SK-N-SH (cell line): Measurements from ENCODE around the gene CHRNE.

ENCODE experiments used
- GABPA ChIP-seq: IDR thresholded peaks from 2 replicates; pipeline ENCODE4 v1.4.0; 2012; ENCODE audit warnings: low read depth, mild to moderate bottlenecking
- NFIC ChIP-seq: IDR thresholded peaks from 2 replicates; pipeline ENCODE4 v1.4.0; 2012; ENCODE audit warnings: borderline replicate concordance
- RAD21 ChIP-seq: IDR thresholded peaks from 2 replicates; pipeline ENCODE4 v1.6.1; 2012; ENCODE audit warnings: mild to moderate bottlenecking, low read length
- RCOR1 ChIP-seq: fragments of 150-350 bp; IDR thresholded peaks from 2 replicates; pipeline ENCODE4 v1.6.1; 2017; ENCODE audit warnings: antibody characterized with exemption, low read length
- REST ChIP-seq: IDR thresholded peaks from 2 replicates; pipeline ENCODE4 v1.6.1; 2012; ENCODE audit warnings: mild to moderate bottlenecking, low read depth, low read length, moderate library complexity
- TAF1 ChIP-seq: IDR thresholded peaks from 2 replicates; pipeline ENCODE4 v1.6.1; 2012; ENCODE audit warnings: low read depth, mild to moderate bottlenecking, low read length, moderate library complexity, borderline replicate concordance
- YY1 ChIP-seq: IDR thresholded peaks from 2 replicates; pipeline ENCODE4 v1.4.0; 2012; ENCODE audit warnings: low read depth, mild to moderate bottlenecking
- TF ChIP-seq, protein P1 (sequence below): fragments of 200-600 bp; sonication (generic); IDR thresholded peaks from 2 replicates; pipeline ENCODE4 v1.6.1; 2017; ENCODE audit warnings: antibody characterized with exemption, mild to moderate bottlenecking, moderate library complexity
- TF ChIP-seq, protein P2 (sequence below): IDR thresholded peaks from 2 replicates; pipeline ENCODE4 v1.4.0; 2012; ENCODE audit warnings: low read depth, borderline replicate concordance
- TF ChIP-seq, protein P3 (sequence below): IDR thresholded peaks from 2 replicates; pipeline ENCODE4; 2012
- TF ChIP-seq, protein P4 (sequence below): IDR thresholded peaks from 2 replicates; pipeline ENCODE4 v1.4.0; 2012; ENCODE audit warnings: low read depth

DNA sequence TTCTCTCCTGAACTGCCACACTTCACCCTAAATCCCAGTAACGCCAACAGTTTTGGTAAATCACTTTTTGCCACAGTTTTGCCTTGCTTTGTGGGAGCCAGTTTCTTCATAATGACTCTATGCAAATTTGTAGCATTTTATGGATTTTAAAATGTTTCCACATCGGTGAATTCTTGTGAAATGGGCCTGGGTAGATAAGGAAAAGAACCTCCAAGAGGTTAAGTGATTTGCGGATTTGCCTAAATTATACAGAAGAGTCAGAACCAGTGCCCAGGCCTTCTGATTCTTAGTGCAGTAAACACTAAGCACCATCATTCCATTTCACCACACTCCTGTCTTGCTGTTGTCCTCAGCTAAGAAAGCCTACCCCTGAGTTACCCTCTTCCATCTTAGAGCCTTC is 51.8 kb downstream of the CHRNE start:
- TF ChIP-seq, protein P1, sequence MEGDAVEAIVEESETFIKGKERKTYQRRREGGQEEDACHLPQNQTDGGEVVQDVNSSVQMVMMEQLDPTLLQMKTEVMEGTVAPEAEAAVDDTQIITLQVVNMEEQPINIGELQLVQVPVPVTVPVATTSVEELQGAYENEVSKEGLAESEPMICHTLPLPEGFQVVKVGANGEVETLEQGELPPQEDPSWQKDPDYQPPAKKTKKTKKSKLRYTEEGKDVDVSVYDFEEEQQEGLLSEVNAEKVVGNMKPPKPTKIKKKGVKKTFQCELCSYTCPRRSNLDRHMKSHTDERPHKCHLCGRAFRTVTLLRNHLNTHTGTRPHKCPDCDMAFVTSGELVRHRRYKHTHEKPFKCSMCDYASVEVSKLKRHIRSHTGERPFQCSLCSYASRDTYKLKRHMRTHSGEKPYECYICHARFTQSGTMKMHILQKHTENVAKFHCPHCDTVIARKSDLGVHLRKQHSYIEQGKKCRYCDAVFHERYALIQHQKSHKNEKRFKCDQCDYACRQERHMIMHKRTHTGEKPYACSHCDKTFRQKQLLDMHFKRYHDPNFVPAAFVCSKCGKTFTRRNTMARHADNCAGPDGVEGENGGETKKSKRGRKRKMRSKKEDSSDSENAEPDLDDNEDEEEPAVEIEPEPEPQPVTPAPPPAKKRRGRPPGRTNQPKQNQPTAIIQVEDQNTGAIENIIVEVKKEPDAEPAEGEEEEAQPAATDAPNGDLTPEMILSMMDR = no peak
- TF ChIP-seq, protein P2, sequence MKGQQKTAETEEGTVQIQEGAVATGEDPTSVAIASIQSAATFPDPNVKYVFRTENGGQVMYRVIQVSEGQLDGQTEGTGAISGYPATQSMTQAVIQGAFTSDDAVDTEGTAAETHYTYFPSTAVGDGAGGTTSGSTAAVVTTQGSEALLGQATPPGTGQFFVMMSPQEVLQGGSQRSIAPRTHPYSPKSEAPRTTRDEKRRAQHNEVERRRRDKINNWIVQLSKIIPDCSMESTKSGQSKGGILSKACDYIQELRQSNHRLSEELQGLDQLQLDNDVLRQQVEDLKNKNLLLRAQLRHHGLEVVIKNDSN = no peak
- TF ChIP-seq REST (no peak), NFIC (no peak), YY1 (no peak), RAD21 (no peak), GABPA (no peak), RCOR1 (no peak), TAF1 (no peak)
- TF ChIP-seq, protein P3, sequence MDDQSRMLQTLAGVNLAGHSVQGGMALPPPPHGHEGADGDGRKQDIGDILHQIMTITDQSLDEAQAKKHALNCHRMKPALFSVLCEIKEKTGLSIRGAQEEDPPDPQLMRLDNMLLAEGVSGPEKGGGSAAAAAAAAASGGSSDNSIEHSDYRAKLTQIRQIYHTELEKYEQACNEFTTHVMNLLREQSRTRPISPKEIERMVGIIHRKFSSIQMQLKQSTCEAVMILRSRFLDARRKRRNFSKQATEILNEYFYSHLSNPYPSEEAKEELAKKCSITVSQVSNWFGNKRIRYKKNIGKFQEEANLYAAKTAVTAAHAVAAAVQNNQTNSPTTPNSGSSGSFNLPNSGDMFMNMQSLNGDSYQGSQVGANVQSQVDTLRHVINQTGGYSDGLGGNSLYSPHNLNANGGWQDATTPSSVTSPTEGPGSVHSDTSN = no peak
- TF ChIP-seq, protein P4, sequence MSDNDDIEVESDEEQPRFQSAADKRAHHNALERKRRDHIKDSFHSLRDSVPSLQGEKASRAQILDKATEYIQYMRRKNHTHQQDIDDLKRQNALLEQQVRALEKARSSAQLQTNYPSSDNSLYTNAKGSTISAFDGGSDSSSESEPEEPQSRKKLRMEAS = no peak
